HepG2 (cell line): Measurements from ENCODE around the gene BZW1. TPM values are rescaled to one million over a fixed set of nuclear protein-coding genes. Genes with fewer than 3 reads are reported as not detected.

ENCODE experiments used
- AGO1 ChIP-seq: fragments of 200-400 bp; formaldehyde crosslinking; IDR thresholded peaks from 2 replicates; pipeline ENCODE4 v1.6.1; 2017; ENCODE audit warnings: mild to moderate bottlenecking, low read depth, low read length, moderate library complexity; ENCODE audit not compliant: poor library complexity, severe bottlenecking
- GPN1 ChIP-seq: sonication (generic); formaldehyde crosslinking; IDR thresholded peaks from 2 replicates; pipeline ENCODE4 v1.5.1; 2020; ENCODE audit warnings: missing genetic modification reagents, borderline replicate concordance
- MAFG ChIP-seq: sonication (generic); formaldehyde crosslinking; IDR thresholded peaks from 2 replicates; pipeline ENCODE4 v1.5.1; 2020; ENCODE audit warnings: mild to moderate bottlenecking, missing genetic modification reagents
- MAX ChIP-seq: IDR thresholded peaks from 2 replicates; pipeline ENCODE4 v1.6.1; 2012; ENCODE audit warnings: inconsistent platforms
- MAZ ChIP-seq, 2 experiments: sonication (generic) in 1 of 2; formaldehyde crosslinking in 1 of 2; IDR thresholded peaks; 2 replicates each; pipeline versions ENCODE4 v1.5.0 to v1.6.1; 2012 to 2020; ENCODE audit warnings: low read depth in 2 of 2, mild to moderate bottlenecking in 2 of 2, borderline replicate concordance in 1 of 2, improper control_type of control experiment in 1 of 2, low read length in 1 of 2, missing genetic modification reagents in 1 of 2, moderate library complexity in 1 of 2
- PATZ1 ChIP-seq: sonication (generic); formaldehyde crosslinking; IDR thresholded peaks from 2 replicates; pipeline ENCODE4 v1.4.0; 2020; ENCODE audit warnings: missing genetic modification reagents
- SAP130 ChIP-seq: IDR thresholded peaks from 2 replicates; pipeline ENCODE4 v1.6.1; 2016; ENCODE audit warnings: low read depth
- TARDBP ChIP-seq: sonication (generic); formaldehyde crosslinking; IDR thresholded peaks from 2 replicates; pipeline ENCODE4 v1.8.0; 2022; ENCODE audit warnings: mild to moderate bottlenecking, missing genetic modification reagents
- ZNF292 ChIP-seq: sonication (generic); formaldehyde crosslinking; IDR thresholded peaks from 2 replicates; pipeline ENCODE4 v1.8.1; 2022; ENCODE audit warnings: mild to moderate bottlenecking, low read depth, missing genetic modification reagents, borderline replicate concordance
- polyA plus RNA-seq, 8 experiments: library from polyadenylated mRNA; depleted of rRNA in 3 of 8; stranded (reverse) in 7 of 8; unstranded in 1 of 8; fragments of >200 nt; fragmentation: Illumina TruSeq in 4 of 8; extraction: Trizol in 4 of 8; gene quantifications; 2 replicates each; pipeline versions ENCODE4 v1.2.1 to v1.2.3, GENCODE V29; 2011 to 2016; ENCODE audit warnings: low read depth in 4 of 8, missing spikeins in 1 of 8, mixed read lengths in 1 of 8; ENCODE audit not compliant: insufficient read depth in 1 of 8
- total RNA-seq, 5 experiments: library from RNA; depleted of rRNA; stranded (reverse); fragments of >200 nt; fragmentation: Illumina TruSeq; extraction: Trizol; gene quantifications; 2 replicates each; pipeline ENCODE4 v1.2.3, GENCODE V29; 2016; ENCODE audit warnings: low read depth in 1 of 5
- TF ChIP-seq, protein P1 (sequence below): sonication (generic); formaldehyde crosslinking; IDR thresholded peaks from 2 replicates; pipeline ENCODE4 v1.5.1; 2020; ENCODE audit warnings: mild to moderate bottlenecking, moderate library complexity, missing genetic modification reagents
- TF ChIP-seq, protein P2 (sequence below): sonication (generic); formaldehyde crosslinking; IDR thresholded peaks from 2 replicates; pipeline ENCODE4 v1.5.0; 2020; ENCODE audit warnings: mild to moderate bottlenecking, missing genetic modification reagents, borderline replicate concordance

BZW1 gene
- total and polyA plus RNA-seq, 2 of the 13 experiments (the other 11 are each of a cell fraction or from before 2014, with no cell fraction given) = 106 to 384 TPM

GRCh38 chr2:200812122-200813022 is 662 bp downstream of the BZW1 start (continued):
- peak; percentile 88 for TF ChIP-seq MAX
- peak; percentile 78; the same call in 1 of the 2 replicates for TF ChIP-seq SAP130 (CRISPR knock-in tag)
- TF ChIP-seq, protein P1, sequence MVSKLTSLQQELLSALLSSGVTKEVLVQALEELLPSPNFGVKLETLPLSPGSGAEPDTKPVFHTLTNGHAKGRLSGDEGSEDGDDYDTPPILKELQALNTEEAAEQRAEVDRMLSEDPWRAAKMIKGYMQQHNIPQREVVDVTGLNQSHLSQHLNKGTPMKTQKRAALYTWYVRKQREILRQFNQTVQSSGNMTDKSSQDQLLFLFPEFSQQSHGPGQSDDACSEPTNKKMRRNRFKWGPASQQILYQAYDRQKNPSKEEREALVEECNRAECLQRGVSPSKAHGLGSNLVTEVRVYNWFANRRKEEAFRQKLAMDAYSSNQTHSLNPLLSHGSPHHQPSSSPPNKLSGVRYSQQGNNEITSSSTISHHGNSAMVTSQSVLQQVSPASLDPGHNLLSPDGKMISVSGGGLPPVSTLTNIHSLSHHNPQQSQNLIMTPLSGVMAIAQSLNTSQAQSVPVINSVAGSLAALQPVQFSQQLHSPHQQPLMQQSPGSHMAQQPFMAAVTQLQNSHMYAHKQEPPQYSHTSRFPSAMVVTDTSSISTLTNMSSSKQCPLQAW = peak; percentile 59; the same call in 1 of the 2 replicates
- peak; percentile 47; the same call in 1 of the 2 replicates for TF ChIP-seq MAZ (IDR thresholded peaks at IDR 0.05; ENCODE audit: borderline replicate concordance, low read depth, low read length)
- no peak; the same call in none of the 2 replicates for TF ChIP-seq MAZ (CRISPR knock-in tag; IDR thresholded peaks at IDR 0.05; ENCODE audit: low read depth)
- peak; percentile 44; the same call in 1 of the 2 replicates for TF ChIP-seq ZNF292 (CRISPR knock-in tag)
- TF ChIP-seq PATZ1 (CRISPR knock-in tag) = peak; percentile 55
- TF ChIP-seq MAFG (CRISPR knock-in tag) = no peak
- TF ChIP-seq TARDBP = peak; percentile 3; the same call in 1 of the 2 replicates
- TF ChIP-seq, protein P2, sequence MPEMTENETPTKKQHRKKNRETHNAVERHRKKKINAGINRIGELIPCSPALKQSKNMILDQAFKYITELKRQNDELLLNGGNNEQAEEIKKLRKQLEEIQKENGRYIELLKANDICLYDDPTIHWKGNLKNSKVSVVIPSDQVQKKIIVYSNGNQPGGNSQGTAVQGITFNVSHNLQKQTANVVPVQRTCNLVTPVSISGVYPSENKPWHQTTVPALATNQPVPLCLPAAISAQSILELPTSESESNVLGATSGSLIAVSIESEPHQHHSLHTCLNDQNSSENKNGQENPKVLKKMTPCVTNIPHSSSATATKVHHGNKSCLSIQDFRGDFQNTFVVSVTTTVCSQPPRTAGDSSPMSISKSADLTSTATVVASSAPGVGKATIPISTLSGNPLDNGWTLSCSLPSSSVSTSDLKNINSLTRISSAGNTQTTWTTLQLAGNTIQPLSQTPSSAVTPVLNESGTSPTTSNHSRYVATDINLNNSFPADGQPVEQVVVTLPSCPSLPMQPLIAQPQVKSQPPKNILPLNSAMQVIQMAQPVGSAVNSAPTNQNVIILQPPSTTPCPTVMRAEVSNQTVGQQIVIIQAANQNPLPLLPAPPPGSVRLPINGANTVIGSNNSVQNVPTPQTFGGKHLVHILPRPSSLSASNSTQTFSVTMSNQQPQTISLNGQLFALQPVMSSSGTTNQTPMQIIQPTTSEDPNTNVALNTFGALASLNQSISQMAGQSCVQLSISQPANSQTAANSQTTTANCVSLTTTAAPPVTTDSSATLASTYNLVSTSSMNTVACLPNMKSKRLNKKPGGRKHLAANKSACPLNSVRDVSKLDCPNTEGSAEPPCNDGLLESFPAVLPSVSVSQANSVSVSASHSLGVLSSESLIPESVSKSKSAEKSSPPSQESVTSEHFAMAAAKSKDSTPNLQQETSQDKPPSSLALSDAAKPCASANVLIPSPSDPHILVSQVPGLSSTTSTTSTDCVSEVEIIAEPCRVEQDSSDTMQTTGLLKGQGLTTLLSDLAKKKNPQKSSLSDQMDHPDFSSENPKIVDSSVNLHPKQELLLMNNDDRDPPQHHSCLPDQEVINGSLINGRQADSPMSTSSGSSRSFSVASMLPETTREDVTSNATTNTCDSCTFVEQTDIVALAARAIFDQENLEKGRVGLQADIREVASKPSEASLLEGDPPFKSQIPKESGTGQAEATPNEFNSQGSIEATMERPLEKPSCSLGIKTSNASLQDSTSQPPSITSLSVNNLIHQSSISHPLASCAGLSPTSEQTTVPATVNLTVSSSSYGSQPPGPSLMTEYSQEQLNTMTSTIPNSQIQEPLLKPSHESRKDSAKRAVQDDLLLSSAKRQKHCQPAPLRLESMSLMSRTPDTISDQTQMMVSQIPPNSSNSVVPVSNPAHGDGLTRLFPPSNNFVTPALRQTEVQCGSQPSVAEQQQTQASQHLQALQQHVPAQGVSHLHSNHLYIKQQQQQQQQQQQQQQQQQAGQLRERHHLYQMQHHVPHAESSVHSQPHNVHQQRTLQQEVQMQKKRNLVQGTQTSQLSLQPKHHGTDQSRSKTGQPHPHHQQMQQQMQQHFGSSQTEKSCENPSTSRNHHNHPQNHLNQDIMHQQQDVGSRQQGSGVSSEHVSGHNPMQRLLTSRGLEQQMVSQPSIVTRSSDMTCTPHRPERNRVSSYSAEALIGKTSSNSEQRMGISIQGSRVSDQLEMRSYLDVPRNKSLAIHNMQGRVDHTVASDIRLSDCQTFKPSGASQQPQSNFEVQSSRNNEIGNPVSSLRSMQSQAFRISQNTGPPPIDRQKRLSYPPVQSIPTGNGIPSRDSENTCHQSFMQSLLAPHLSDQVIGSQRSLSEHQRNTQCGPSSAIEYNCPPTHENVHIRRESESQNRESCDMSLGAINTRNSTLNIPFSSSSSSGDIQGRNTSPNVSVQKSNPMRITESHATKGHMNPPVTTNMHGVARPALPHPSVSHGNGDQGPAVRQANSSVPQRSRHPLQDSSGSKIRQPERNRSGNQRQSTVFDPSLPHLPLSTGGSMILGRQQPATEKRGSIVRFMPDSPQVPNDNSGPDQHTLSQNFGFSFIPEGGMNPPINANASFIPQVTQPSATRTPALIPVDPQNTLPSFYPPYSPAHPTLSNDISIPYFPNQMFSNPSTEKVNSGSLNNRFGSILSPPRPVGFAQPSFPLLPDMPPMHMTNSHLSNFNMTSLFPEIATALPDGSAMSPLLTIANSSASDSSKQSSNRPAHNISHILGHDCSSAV (CRISPR knock-in tag) = 0 out of 2 replicates have a peak, but pooled peaks have one; percentile 34
- TF ChIP-seq AGO1 = peak; percentile 92
- no peak for TF ChIP-seq GPN1
